HUES6 (cell line): Measurements from ENCODE around the gene WNK2.

ENCODE experiments used
- H3K27ac ChIP-seq: 2 replicates; pipeline ENCODE4 v1.7.0; 2013; ENCODE audit warnings: low read depth, mild to moderate bottlenecking, low read length, inconsistent platforms
- H3K27me3 ChIP-seq: 2 replicates; pipeline ENCODE4 v1.6.1; 2013; ENCODE audit warnings: low read length; ENCODE audit not compliant: control insufficient read depth, insufficient read depth
- H3K36me3 ChIP-seq: 2 replicates; pipeline ENCODE4 v1.6.1; 2013; ENCODE audit warnings: low read length; ENCODE audit not compliant: control insufficient read depth, insufficient read depth
- H3K4me1 ChIP-seq: 2 replicates; pipeline ENCODE4 v1.6.1; 2013; ENCODE audit warnings: low read length; ENCODE audit not compliant: control insufficient read depth, insufficient read depth
- H3K4me3 ChIP-seq: 2 replicates; pipeline ENCODE4 v1.5.1; 2013; ENCODE audit warnings: low read depth, low read length
- H3K9ac ChIP-seq: one replicate; pipeline ENCODE4 v1.6.1; 2013; ENCODE audit warnings: mild to moderate bottlenecking, low read length
- H3K9me3 ChIP-seq: 2 replicates; pipeline ENCODE4 v1.6.1; 2013; ENCODE audit warnings: low read depth, low read length; ENCODE audit not compliant: control insufficient read depth, insufficient read depth

Gene WNK2

DNA sequence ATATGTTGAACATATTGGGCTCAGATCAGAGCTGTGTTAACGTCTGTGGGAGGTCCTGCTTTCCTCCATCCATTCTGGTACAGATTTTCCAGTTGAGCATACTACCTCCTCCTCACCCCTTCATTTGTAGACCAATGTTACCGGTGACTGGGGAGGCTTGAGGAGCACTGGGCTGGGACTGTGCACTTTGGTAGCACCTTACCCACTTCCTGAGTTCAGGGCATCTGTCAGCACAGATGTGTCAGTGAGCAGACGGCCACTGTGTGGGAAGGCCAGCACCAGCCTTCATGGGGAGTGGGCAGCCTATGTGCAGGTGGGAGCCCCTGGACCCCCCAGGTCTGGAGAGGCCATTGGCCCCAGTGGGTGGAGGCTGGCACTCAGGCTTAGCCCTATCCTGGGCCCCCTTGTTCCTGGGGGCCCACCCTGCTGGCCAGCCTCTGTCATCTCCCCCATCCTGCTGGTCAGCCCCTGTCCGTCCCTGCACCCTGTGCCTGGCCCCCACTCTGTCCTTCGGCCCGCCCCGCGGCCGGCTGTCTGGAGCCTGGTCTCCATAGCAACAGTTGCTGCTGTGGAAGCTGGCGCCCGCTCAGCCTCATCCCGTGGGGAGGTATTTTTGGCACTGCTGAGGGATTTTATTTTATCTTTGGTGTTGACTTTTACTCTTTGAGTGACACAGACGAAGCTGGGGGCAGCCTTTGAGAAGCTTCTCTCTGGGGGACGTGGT, 21.3 kb downstream of the WNK2 start:
- Histone ChIP-seq H3K27ac (no peak overlapping the region), H3K4me1 (peaks cover 8% of the 10 kb centered on the region; the same call in 1 of the 2 replicates), H3K9me3 (no peaks in the 10 kb centered on the region), H3K9ac (no peak overlapping the region), H3K4me3 (no peak overlapping the region), H3K36me3 (no peaks in the 10 kb centered on the region), H3K27me3 (no peaks in the 10 kb centered on the region)

GRCh38 chr9:93205896-93206575, 22.1 kb downstream of the WNK2 start:
- Histone ChIP-seq H3K9me3 (no peaks in the 10 kb centered on the region), H3K36me3 (peaks cover 3% of the 10 kb centered on the region; the same call in 1 of the 2 replicates), H3K27ac (no peak overlapping the region), H3K4me3 (no peak overlapping the region), H3K9ac (no peak overlapping the region), H3K4me1 (peaks cover 8% of the 10 kb centered on the region; the same call in 1 of the 2 replicates), H3K27me3 (no peaks in the 10 kb centered on the region)

GRCh38 chr9:93206576-93207155, 22.7 kb downstream of the WNK2 start:
- no peak overlapping the region for H3K4me3 ChIP-seq
- peaks cover 4% of the 10 kb centered on the region; the same call in 1 of the 2 replicates for H3K4me1 ChIP-seq
- H3K36me3 ChIP-seq, result peaks cover 5% of the 10 kb centered on the region; the same call in 1 of the 2 replicates
- H3K27me3 ChIP-seq, result no peaks in the 10 kb centered on the region
- H3K9me3 ChIP-seq, result no peaks in the 10 kb centered on the region
- no peak overlapping the region for H3K27ac ChIP-seq
- no peak overlapping the region for H3K9ac ChIP-seq

GRCh38 chr9:93207326-93207814, 23.4 kb downstream of the WNK2 start:
- H3K9me3 ChIP-seq, result no peaks in the 10 kb centered on the region
- H3K36me3 ChIP-seq, result peaks cover 5% of the 10 kb centered on the region; the same call in 1 of the 2 replicates
- H3K4me3 ChIP-seq, result no peak overlapping the region
- no peak overlapping the region for H3K27ac ChIP-seq
- 0 out of 2 replicates have a peak, but pooled peaks cover 4% of the 10 kb centered on the region for H3K4me1 ChIP-seq
- H3K27me3 ChIP-seq, result no peaks in the 10 kb centered on the region
- no peak overlapping the region for H3K9ac ChIP-seq

GRCh38 chr9:93207860-93208734, 24.2 kb downstream of the WNK2 start:
- Histone ChIP-seq H3K36me3 (peaks cover 5% of the 10 kb centered on the region; the same call in 1 of the 2 replicates), H3K27me3 (no peaks in the 10 kb centered on the region), H3K4me1 (0 out of 2 replicates have a peak, but pooled peaks cover 2% of the 10 kb centered on the region), H3K27ac (no peak overlapping the region), H3K4me3 (no peak overlapping the region), H3K9me3 (no peaks in the 10 kb centered on the region), H3K9ac (no peak overlapping the region)

DNA sequence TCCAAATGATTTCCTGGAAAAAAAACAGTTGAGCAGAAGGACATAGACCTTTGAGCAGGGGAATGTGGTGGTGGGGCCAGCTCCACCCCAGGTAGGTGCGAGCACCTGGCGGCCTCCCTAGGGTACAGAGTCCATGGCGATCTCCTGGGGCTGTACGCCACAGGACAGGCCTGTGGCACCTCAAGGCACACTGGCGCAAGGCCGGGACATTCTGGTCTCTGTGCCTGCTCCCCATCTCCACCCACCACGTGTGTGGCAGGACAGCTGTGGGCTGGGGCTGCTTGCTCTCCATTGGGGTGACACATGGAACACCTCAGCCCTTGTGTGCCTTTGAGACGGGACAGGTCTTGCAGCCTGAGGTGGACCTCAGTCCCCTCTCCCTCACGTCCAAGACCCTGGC, 25.2 kb downstream of the WNK2 start:
- H3K4me3 ChIP-seq, result no peak overlapping the region
- H3K9me3 ChIP-seq, result no peaks in the 10 kb centered on the region
- H3K9ac ChIP-seq, result no peak overlapping the region
- H3K27ac ChIP-seq, result no peak overlapping the region
- H3K4me1 ChIP-seq, result no peaks in the 10 kb centered on the region
- H3K36me3 ChIP-seq, result peaks cover 5% of the 10 kb centered on the region; the same call in 1 of the 2 replicates
- no peaks in the 10 kb centered on the region for H3K27me3 ChIP-seq

- H3K27me3 ChIP-seq, result no peaks in the 10 kb centered on the region
- H3K9ac ChIP-seq, result no peak overlapping the region
- no peaks in the 10 kb centered on the region for H3K4me1 ChIP-seq
- H3K4me3 ChIP-seq, result no peak overlapping the region
- no peak overlapping the region for H3K27ac ChIP-seq
- H3K9me3 ChIP-seq, result no peaks in the 10 kb centered on the region
- H3K36me3 ChIP-seq, result peaks cover 5% of the 10 kb centered on the region; the same call in 1 of the 2 replicates
These were observed 25.8 kb downstream of the WNK2 start for GRCh38 chr9:93209576-93210323.

DNA sequence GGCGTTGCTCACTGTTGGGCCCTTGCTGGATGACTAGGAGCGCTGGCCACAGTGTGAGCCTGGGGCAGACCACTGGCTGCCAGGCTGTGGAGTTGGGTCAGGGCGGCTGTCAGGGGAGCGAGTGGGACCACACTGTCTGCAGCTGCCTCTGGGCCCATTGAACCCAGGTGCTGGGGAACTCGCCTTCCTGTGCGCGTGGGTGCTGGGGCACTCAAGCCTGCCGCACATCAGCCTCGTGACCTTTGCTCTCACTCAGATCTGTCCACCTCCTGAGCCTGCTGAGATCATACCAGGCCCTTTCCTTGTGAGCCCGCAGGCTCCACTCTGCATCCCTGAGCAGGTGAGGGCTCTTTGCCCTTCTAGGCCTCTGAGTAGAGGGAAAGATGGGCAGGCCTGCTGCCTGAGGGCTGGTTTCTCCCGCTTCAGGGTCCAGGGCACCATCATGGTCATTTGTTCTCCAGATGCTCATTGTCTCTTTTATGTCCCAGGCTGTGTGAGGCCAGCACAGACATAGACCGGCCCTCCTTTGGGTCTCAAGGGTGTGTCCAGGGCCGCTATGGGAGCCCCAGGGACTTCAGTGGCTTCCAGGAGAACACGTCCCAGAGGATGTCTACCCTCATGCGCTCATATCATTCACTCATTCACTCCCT, 26.5 kb downstream of the WNK2 start:
- Histone ChIP-seq H3K9ac (no peak overlapping the region), H3K4me1 (no peaks in the 10 kb centered on the region), H3K9me3 (peaks cover 4% of the 10 kb centered on the region; the same call in 1 of the 2 replicates), H3K27ac (no peak overlapping the region), H3K36me3 (peaks cover 5% of the 10 kb centered on the region; the same call in 1 of the 2 replicates), H3K4me3 (no peak overlapping the region), H3K27me3 (no peaks in the 10 kb centered on the region)

DNA sequence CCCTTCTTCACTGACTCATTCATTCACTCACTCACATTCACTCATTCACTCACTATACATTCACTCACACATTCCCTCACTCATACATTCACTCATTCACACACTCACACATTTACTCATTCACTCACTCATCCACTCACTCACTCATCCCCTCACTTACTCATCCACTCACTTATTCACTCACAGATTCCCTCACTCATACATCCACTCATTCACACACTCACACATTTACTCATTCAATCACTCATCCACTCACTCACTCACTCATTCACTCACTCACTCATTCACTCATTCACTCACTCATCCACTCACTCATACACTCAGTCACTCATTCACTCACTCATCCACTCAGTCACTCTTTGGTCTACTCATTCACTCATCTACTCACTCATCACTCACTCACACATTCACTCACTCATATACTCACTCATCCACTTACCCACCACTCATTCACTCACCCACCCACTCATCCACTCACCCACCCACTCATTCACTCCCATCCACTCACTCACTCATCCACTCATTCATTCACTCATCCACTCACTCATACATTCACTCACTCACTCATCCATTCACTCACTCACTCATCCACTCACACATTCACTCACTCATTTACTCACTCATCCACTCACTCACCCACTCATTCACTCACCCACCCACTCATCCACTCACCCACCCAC, 27.2 kb downstream of the WNK2 start:
- Histone ChIP-seq H3K9me3 (peaks cover 6% of the 10 kb centered on the region; the same call in 1 of the 2 replicates), H3K36me3 (peaks cover 5% of the 10 kb centered on the region; the same call in 1 of the 2 replicates), H3K27ac (no peak overlapping the region), H3K9ac (no peak overlapping the region), H3K27me3 (no peaks in the 10 kb centered on the region), H3K4me3 (no peak overlapping the region), H3K4me1 (no peaks in the 10 kb centered on the region)
